ENCODE results near the gene TDO2.

Gene TDO2

GRCh38 chr4:155954118-155954685, 50.7 kb downstream of the TDO2 start:
- no peak for DNase-seq

GRCh38 chr4:155954939-155955338, 51.4 kb downstream of the TDO2 start:
- DNase-seq: no peak

DNA sequence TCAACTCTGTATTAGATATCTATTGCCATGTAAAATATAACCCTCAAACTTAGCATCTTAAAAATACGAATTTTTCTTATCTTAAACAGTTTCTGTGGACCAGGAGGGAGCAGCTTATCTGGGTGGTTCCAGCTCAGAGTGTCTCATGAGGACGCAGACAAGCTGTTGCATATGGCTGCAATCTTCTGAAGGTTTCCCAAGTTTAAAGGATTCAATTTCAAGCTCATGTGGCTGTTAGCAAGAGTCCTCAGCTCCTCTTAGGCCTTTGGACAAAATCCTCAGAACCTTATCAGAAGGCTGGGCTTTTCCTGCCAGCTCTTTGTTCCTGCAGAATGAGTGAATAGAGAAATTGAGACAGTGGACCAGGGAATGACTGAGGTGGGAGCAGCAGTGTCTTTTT, 53.0 kb downstream of the TDO2 start:
- no peak for DNase-seq

- no peak for DNase-seq
Observed at GRCh38 chr4:155959417-155959816, 55.9 kb downstream of the TDO2 start.

DNA sequence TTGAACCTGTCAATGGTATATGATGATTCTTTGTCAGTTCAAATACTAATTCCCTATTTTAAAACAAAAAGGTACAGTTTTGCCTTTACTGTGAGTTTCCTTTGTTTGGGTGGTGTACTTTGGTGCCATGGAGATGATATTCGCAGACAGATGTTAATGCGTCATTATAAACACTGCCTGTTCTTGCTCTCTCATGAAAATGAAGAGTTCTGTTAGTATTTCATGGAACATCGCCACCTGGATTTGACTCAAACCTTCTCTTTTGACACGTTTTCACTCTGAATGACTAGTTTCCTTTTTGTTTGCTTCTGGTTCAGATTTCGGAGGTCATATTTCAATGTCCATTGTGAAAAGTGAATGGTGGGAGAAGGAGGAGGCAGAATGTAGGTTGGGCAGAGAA, 57.0 kb downstream of the TDO2 start:
- no peak for DNase-seq

DNA sequence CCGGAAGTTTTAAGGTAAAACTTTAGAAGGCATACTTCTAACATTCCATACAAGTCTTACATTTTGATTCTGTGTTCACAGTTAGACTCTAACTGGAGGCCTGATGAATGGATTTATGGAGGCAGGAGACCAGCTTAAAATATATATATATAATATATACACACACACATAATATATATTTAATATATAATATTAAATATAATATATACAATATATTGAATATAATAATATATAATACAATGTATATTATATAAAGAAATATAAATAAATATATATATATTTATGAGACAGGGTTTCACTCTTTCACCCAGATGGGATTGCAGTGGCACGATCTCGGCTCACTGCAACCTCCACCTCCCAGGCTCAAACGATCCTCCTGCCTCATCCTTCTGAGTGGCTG, 58.1 kb downstream of the TDO2 start:
- DNase-seq: no peak

GRCh38 chr4:155962767-155963166, 59.3 kb downstream of the TDO2 start:
- DNase-seq: no peak

GRCh38 chr4:155964016-155964891, 60.8 kb downstream of the TDO2 start:
- DNase-seq: no peak

GRCh38 chr4:155966171-155966570, 62.7 kb downstream of the TDO2 start:
- no peak for DNase-seq

DNA sequence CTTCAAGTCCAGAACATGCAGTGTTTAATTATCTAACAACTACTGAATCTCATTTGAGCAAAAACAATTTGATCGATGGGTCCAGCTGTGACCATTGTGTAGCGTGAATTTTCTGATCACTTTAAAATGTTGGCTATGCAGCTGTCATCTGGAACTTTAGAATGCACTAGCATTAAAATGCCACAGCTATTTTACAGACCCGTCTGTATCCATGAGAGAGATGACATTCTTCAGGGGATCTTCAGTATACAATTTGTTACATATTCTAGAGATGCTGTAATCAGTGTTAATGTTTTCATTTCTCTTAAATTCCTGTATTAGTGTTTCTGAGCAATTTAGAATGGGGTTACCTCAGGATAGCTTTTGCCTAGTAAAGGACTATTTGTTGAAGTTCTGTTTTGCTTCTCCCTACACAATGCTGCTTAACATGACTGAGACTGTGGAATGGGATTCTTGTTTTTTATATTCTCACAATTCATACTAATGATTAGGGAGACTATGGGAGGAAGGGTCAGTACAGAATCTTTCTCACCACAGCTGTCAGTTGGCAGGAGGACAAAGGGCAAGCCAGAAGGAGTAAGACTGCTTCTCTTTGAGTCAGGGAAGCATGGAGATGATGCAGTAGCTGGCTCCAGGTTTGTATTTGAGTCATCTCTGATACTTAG, 63.4 kb downstream of the TDO2 start:
- peak in 1 of 4 experiments; percentile 3 for DNase-seq

Data from suppressor macrophage (primary cell).